HTERT RPE-1 (cell line): ENCODE measurements around the gene TYW5.

Source experiments
- in situ Hi-C: fragments of 300-500 bp; cut with MboI; formaldehyde crosslinking; loops from 4 replicates; pipeline ENCODE4 v1.14.3; 2020; ENCODE audit warnings: low sequenced_read_pairs

The TYW5 gene, protein sequence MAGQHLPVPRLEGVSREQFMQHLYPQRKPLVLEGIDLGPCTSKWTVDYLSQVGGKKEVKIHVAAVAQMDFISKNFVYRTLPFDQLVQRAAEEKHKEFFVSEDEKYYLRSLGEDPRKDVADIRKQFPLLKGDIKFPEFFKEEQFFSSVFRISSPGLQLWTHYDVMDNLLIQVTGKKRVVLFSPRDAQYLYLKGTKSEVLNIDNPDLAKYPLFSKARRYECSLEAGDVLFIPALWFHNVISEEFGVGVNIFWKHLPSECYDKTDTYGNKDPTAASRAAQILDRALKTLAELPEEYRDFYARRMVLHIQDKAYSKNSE

DNA sequence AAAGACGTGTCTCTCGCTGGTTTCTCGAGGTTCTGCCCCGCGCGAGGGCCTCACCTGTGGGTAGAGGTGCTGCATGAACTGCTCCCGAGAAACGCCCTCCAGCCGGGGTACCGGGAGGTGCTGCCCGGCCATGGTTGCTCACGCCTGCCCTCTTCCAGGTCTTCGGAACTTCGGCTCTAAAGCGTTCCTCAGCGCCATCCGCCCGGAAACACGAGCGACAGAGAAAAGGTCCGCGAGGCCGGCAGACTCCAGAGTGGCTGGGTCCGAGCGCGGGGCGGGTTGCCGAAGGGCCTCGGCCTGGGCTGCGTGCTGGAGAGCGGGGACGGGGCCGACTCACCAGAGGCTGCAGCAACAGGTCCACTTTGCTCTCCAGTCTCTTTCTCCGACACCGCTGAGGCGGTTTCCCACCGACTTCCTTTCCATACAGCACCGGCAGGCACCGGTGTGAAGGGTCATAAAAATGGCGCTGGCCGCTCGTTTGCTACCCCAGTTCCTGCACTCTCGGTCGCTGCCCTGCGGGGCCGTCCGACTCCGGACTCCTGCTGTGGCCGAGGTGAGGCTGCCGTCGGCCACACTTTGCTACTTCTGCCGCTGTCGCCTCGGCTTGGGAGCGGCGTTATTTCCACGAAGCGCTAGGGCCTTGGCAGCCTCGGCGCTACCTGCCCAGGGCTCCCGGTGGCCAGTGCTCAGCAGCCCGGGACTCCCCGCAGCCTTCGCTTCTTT lies at the start of gene TYW5, which contains the start of gene MAIP1:
Gene TYW5, minus strand, starts transcription at position 153 of the 723 bp plus-strand sequence. Its CDS starts 21 bp downstream, at position 132.
Gene MAIP1, plus strand, starts transcription at position 244 of the 723 bp plus-strand sequence. Its CDS starts 217 bp downstream, at position 461.
- in situ Hi-C loops, result no loop called here

DNA sequence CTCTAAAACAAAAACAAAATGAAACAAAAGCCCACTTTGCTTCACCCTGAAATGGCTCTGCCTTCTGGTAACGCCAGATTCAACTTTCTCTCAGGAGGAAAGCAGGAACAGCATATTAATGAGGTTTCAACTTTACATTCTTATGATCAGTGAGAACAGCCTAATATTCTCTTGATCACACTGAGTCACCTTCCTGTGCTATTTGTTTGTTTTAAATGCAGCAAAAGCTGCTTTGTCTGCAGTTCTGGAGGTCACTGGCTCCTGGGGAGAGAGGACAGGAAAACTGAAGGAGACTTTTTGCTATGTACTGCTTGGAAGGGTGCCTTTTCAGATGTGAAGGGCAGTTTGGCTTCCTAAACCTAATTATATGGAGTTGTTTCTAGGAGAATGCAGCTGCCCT lies 48.2 kb upstream of the TYW5 start:
- in situ Hi-C loops, result no loop called here

DNA sequence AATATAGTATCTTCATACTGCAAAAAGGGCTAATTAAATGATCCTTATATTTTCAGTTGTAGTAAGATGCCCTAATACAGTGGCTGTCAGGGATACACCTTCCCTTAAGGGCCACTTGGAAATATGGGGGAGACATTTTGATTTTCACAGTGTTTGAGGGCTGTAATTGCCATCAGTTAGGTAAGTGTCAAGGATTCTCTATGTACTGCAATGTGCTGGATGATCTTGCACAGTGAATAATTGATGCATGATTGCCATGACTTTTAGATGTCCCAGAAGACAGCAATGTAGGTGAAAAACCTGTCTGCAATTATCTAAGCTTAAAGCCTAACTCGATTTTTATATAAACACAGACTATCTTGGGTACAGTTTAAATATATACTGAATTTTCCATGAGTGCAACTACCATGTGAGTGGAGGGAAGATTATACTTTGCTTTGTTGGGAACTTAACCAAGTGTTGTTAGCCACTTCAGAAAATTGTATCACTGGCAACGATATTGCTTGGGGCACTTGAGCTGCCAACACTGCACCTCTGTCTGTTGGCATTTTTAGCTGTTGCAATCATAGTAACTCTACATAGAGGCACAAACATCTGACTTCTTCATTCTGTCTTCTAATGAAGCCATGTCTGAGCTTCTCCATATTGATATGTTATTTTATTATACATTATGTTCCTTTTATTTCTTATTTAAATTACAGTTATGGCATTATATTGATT lies 45.3 kb upstream of the TYW5 start:
- in situ Hi-C loops, result no loop called here

DNA sequence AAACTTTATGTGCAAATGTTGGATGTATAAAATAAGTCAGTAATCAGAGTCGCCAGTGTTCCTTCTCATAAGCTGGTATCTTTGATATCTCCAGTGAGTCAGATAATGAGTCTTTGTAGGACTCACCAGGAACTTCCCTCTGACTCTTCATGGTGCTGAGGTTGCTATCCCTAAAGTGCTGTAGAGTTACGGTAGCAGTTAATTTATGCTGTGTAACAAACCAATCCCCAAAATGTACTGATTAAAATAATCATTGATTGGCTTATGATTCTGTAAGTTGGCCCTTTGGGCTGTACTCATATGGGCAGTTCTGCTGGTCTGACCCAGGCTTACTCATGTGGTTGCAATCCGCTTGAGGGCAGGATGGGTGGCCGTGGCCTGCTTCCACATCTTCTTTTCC lies 43.9 kb upstream of the TYW5 start:
- in situ Hi-C loops, result no loop called here

DNA sequence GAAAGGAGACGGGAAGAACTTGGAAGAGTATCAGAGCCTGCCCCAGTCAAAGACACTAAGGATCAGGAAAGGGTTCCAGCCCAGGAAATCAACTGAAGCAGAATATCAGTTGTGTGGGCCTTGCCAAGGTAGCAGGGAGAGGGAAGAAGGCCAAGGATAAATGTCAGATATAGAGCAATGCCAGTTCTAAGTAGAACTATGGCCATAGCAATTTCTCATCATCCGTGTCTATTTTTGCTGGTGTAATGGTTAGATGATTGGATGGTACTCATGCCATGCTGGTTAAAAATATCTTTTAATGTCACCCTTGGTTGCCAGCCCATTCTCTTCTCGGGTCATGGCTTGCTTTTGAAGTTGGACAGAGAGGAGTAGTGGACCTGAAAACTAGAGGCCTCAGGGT lies 42.0 kb upstream of the TYW5 start:
- in situ Hi-C loops, result no loop called here

DNA sequence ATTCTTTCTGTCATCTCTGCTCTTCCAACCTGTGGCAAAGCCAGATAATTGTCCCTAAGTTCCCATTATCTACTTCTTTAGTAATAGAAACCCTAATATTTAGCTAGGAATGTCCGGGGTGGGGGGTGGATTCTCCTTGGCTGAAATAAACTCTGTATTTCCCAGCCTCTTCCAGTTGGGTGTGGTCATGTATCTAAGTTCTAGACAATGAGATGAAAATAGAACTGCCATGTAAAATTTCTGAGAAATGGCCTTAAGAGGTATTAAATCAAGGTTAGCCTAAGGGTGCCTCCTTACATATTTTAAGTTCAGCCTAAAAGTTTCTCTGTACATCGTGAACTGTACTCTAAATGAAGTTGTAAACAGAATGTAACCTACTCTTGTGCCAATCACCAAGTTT lies 39.6 kb upstream of the TYW5 start:
- in situ Hi-C loops, result no loop called here

DNA sequence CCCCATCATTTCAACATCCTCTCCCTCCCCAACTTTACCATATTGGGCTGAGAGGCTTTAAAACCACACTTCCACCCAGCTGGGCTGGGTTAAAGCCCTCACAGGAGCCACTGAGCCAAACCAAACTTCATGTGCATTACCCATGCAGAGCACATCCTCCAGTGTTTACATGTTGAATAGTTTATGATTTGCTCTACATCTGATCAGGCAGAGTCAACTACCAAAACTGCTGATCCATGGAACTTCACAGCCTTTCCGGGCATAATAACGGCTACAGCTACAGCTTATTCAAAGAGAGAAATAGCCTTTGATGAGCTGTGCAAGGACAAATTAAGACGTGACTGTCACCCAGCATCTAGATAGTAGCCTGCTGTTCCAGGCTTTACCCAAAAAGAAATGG lies 39.1 kb upstream of the TYW5 start:
- in situ Hi-C loops, result no loop called here

DNA sequence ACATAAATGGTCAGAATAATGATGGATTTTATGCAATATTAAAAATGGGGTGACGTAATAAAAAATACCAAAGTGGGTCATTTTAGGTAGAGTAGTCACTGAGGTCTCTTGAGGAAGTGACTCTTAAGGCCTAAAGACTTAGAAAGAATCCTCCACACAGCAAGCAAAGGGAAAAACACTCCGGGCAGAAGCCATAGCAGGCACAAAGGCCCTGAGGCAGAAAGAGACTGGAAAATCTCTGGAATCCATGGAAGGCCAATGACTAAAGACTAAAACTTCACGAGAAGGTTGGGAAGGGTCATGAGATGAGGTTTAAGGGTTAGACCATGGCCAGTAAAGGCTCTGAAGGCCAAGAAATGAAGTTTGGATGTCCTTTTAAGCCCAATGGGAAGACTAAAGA lies 37.0 kb upstream of the TYW5 start:
- in situ Hi-C loops, result no loop called here

DNA sequence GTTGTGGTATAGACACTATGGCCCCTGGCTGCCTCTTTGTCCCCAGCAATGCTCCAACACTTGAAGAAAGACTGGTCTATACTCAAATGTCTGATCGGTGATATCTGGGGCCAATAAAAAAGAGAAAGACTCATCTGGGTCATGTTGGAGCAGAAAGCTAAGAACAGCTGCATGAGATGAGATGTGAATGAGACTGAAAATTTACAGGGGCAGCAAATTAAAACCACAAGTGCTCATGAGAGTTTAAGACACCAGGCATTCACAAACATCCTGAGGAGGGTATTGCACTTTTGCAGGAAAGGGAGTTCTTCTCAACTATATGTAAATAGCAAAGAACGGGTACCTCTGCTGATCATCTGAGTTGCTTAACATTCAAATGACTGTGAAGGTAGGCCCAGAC lies 36.4 kb upstream of the TYW5 start:
- in situ Hi-C loops, result no loop called here

DNA sequence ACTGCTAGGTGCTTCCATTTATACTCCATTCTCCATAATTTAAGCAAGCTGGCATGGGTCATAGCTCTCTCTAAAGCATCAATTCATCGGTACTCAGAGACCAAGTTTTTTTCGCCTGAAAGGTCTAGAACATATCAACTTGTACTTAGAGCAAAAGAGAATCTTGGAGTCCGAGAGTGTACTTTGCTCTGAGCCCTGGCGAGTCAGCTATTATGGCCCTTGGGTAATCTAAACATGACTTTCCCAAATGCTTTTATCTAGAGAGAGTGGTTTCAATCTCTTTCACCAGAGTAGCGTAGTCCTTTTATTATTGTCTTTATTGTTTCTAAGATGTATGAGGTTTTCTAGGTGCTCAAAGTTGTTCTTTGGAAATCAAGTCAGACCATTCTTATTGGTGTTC lies 34.5 kb upstream of the TYW5 start:
- in situ Hi-C loops, result no loop called here

DNA sequence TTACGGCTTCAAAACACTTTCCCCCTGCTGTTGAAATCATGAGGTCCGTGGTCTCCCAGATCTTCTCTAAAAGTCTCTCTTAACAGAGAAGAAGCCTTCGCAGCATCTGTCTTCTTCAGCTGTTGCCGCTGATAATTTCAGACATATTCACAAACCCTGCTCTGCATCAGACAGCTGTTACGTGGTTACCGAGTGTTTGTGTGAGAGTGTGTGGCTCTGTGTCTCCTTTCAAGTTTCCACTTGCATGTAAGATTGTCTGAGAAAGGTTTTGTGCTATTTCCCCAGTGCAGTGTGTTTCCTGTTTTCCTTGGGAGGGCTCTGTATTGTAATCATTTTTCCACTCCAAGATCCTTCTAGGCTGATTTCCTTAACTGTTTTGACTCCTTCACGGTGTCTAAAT lies 32.9 kb upstream of the TYW5 start:
- in situ Hi-C loops, result no loop called here

DNA sequence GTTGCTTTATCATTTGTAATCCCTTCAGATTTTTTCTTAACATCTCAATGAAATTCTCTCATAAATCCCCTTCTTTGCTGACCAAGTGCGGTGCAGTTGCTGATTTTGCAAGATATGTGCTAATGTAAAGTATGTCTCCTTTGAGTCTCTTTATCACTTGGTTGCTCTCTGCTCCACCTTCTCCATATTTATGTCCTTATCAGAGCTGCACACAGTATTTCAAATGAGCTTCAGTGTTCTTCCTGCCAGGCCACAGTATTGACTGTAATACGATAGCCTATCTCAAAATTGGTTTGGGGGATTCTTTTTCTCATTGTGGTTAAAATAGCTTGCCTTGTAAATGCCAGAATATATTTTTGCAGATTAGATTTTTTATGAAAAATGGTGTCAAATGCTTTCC lies 32.3 kb upstream of the TYW5 start:
- in situ Hi-C loops, result no loop called here

DNA sequence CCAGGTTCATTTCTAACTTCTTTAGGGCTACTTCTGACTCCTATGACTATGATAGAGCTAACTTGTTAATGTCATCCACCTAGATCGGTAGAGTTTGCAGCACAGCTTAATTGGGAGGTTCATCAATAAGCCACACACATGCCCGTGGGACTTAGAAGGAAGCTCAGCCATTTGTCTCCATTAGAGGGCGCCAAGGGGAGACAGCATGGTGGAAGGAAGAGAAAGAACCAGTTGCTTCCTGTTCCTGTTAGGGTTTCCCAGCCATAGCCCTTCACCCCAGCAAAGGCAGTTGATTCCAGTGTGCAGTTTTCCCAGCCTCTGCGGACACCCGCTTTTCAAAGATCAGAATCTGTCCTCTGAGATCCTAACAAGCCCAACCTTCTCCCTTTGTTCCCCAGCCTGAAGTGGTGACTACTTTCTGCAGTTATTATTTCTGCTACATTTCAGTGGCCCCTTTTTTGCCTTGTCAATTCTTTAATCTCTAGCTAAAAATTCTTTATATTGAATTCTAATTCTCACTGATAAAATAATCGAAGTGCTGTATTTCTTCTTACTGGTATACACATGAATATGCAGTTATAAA lies 30.4 kb upstream of the TYW5 start:
- in situ Hi-C loops, result no loop called here

DNA sequence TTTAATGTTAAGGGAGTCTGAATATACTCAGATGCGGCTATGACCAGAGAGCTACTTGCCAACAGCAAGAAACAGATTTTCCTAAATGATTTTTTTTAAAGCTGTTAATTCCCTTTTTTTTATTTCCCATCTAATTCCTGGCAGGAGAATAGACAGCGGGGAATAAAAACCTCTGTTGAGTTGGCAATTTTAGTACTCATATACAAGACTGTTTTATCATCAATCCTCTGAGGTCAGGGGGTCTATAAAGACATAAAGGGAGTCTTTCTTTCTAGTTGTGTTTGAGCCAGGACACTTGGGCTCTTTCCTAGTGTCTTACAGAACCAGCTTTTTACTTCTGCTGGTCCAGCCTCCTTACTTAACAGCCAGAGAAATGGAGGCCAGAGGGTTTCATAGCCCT lies 29.5 kb upstream of the TYW5 start:
- in situ Hi-C loops, result no loop called here

DNA sequence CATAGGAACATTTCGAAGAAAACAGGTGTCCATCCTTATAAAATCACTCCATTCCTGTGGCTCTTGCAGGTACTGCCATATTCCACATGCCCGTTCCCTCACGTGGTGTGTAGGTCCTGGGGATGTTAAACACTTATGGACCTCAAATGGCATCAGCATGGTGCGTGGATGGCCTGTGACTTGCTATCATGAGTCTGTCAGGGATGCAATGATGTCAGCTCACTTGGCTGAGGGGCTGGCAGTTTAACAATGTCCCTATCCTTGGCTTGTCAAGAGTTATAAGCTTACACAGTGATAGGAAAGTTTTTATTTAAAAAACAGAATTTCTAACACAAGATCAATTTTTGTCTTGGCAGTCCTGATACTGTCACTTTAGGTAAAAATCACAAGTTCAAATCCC lies 28.9 kb upstream of the TYW5 start:
- in situ Hi-C loops, result no loop called here

DNA sequence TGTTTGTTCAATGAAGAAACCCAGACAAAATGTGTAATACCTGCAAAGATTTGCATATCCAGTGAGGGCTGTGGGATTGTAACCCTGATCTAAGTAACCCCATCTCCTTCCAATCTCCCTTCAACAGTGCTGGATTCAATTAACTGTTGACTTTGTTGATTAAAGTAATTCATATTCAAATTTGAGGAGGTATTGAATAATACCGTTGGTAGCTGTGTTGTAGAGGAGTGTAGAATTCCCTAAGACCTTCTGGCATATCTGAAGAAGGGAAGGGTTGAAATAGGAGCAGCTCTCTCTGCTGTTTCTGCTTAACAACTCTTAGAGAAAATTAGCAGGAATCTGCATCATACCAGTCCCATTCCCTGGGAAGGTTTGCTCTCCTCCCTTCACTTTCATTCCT lies 28.2 kb upstream of the TYW5 start:
- in situ Hi-C loops, result no loop called here

DNA sequence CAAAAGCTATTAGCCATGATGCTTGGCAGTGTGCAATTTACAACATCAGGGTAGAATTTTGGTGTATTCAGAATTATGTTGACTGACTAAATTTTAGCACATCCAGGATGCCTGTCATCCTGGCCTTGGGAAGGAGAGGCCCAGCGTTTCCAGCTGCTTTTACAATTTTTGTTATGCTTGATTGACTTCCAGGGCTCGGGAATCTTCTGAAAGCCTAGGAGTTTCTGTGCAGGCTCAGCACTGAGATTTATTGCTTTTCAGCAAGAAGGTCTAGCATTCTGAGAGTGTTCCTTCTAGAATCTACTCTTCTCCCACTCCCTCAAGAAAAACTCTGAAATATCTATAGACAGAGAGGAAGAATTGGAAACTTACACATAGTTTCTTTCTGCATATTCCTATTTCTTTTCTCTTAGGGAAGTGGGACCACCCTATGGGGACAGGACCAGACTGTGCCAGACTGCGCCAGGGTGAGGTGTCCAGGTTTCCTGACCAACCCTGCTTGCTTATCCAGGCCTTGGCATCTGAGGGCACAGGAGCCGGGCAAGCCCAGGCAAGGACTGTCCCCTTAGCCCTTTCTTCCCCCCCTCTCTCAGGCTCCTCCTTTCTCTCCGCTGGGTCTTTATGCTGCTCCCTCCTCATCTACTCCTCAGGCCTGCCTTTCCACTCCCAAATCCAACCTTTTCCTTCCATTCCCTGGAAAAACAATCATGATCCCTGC lies 27.0 kb upstream of the TYW5 start:
- in situ Hi-C loops, result no loop called here

DNA sequence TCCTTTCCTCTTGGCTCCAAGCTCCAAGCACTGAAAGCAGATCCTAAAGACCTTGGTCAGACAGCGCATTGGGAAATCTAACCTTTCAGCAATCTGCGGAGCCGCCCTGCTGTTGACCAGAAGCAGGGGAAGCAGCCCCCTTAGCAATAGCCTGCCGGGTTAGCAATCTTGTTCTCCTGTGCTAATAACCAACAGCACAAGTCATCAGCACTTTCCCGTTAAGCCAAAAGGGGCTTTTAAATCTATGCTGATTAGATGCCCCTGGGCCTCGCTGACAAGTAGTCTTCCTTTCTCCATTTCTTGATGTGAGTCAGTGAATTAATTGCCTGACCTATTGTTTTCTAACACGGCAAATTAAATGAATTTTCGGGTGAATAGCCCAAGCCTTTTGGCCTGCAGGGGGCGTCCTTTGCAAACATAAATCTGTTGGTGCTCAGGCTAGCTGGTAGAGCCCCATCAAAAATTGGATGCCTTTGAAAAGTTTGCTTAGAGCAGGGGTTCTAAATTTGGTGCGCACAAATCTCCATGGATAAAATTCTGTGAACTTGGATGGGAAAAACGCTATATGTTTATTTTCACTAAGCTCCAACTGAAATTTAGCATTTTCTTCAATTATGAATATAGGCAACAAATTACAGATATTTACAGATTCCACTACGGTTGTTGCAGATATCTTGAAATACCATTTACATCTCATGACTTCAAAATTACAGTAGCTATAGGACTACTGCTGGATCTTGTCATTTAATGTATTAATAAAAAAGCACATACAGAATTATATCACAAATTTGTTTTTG lies 24.7 kb upstream of the TYW5 start:
- in situ Hi-C loops, result no loop called here

DNA sequence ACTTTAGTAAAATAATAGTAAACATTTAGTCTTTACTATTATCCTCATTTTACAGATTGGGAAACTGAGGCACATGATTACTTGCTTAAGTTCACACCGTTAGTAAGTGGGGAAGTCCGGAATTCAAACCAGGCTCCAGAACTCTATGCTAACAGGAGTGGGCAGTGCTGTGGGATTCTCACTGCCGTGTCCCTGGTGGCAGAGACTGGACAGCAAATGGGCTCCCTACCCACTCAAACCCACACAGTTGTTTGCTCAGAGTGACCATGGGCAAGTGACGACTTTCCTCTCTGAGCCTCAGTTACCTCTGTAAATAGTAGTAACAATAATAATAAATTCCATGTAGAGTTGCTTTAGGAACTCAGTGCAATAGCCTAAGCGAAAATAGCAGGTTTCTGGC lies 24.1 kb upstream of the TYW5 start:
- in situ Hi-C loops, result no loop called here

DNA sequence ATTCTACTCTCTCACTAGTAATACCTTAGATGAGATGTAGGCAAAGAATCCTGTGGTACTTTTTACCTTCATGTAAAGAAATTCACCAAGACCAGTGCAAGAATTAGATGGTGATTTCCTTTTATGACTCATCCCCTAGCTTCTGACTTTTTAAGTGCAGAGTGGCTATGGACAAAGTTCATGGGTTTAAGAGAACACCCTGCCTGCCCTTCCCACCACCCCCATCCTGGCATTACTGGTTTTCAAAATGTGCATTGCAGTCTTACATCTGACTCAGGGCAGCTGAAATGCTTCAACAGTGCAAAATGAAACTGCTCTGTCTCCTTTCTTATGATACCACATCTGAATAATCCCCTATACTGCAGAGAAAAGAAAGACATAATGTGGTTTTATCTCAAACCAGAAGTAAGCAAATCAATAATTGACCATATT lies 22.7 kb upstream of the TYW5 start:
- in situ Hi-C loops, result no loop called here
